Neural progenitor cell (in vitro differentiated cells): Measurements from ENCODE around the gene NUP50. TPM values are rescaled to one million over a fixed set of nuclear protein-coding genes. Genes with fewer than 3 reads are reported as not detected.

Source experiments
- DNase-seq: peaks from one replicate; pipeline ENCODE4 v3.0.0-alpha.2; 2016; ENCODE audit warnings: low spot score
- H2AFZ ChIP-seq: fragments of 200-600 bp; sonication (generic); replicated peaks from 2 replicates; pipeline ENCODE4 v1.6.1; 2016; ENCODE audit warnings: antibody characterized with exemption
- H3F3A ChIP-seq: fragments of 200-600 bp; sonication (generic); 2 replicates; pipeline ENCODE4 v1.6.1; 2016; ENCODE audit warnings: antibody characterized with exemption, low read depth
- H3K27ac ChIP-seq: fragments of 200-600 bp; sonication (generic); 2 replicates; pipeline ENCODE4 v1.5.1; 2016; ENCODE audit warnings: mild to moderate bottlenecking
- H3K27me3 ChIP-seq: fragments of 200-600 bp; sonication (generic); 2 replicates; pipeline ENCODE4 v1.6.1; 2016; ENCODE audit warnings: mild to moderate bottlenecking, moderate library complexity
- H3K36me3 ChIP-seq: fragments of 200-600 bp; sonication (generic); 2 replicates; pipeline ENCODE4 v1.5.1; 2016
- H3K4me1 ChIP-seq: fragments of 200-600 bp; sonication (generic); 2 replicates; pipeline ENCODE4 v1.6.1; 2016; ENCODE audit warnings: mixed run types
- H3K4me2 ChIP-seq: fragments of 200-600 bp; sonication (generic); 2 replicates; pipeline ENCODE4 v1.6.1; 2016
- H3K4me3 ChIP-seq: fragments of 200-600 bp; sonication (generic); 2 replicates; pipeline ENCODE4 v1.5.1; 2016
- H3K79me2 ChIP-seq: fragments of 200-600 bp; sonication (generic); 2 replicates; pipeline ENCODE4 v1.6.1; 2016; ENCODE audit warnings: low read depth
- H3K9ac ChIP-seq: fragments of 200-600 bp; sonication (generic); 2 replicates; pipeline ENCODE4 v1.6.1; 2016
- H3K9me3 ChIP-seq: fragments of 200-600 bp; sonication (generic); 2 replicates; pipeline ENCODE4 v1.5.1; 2016; ENCODE audit warnings: low read depth
- H4K20me1 ChIP-seq: fragments of 200-600 bp; sonication (generic); 2 replicates; pipeline ENCODE4 v1.6.1; 2016; ENCODE audit warnings: low read depth
- H3K27ac Mint-ChIP-seq: 3 replicates; pipeline ENCODE4 v1.8.0; 2021; ENCODE audit warnings: mixed read lengths
- H3K27me3 Mint-ChIP-seq: 2 replicates; pipeline ENCODE4 v1.8.0; 2022; ENCODE audit warnings: low read depth, mild to moderate bottlenecking, inconsistent platforms, moderate library complexity, mixed read lengths; ENCODE audit not compliant: insufficient read depth
- H3K36me3 Mint-ChIP-seq: 3 replicates; pipeline ENCODE4 v1.8.0; 2021; ENCODE audit warnings: mixed read lengths
- H3K4me1 Mint-ChIP-seq: 3 replicates; pipeline ENCODE4 v1.8.0; 2021; ENCODE audit warnings: mixed read lengths
- H3K4me3 Mint-ChIP-seq: 3 replicates; pipeline ENCODE4 v1.8.0; 2021; ENCODE audit warnings: mild to moderate bottlenecking, moderate library complexity, mixed read lengths
- H3K9me3 Mint-ChIP-seq: 3 replicates; pipeline ENCODE4 v1.8.0; 2020; ENCODE audit warnings: mixed read lengths
- EZH2 ChIP-seq: fragments of 200-600 bp; sonication (generic); IDR thresholded peaks from 2 replicates; pipeline ENCODE4 v1.6.1; 2017; ENCODE audit warnings: antibody characterized with exemption, mild to moderate bottlenecking, moderate library complexity
- EZH2phosphoT487 ChIP-seq: fragments of 200-600 bp; sonication (generic); IDR thresholded peaks from 2 replicates; pipeline ENCODE4 v1.6.1; 2017; ENCODE audit warnings: antibody characterized with exemption
- total RNA-seq: library from RNA; depleted of rRNA; stranded (reverse); fragments of >200 nt; gene quantifications from 2 replicates; pipeline ENCODE4 v1.2.3, GENCODE V29; 2015; ENCODE audit warnings: low replicate concordance
- TF ChIP-seq, protein P1 (sequence below): fragments of 200-600 bp; sonication (generic); IDR thresholded peaks from 2 replicates; pipeline ENCODE4 v1.5.1; 2017; ENCODE audit warnings: antibody characterized with exemption, mild to moderate bottlenecking

Gene NUP50
- total RNA-seq, 1 donor from 2014 or later, result 96.8 TPM

DNA sequence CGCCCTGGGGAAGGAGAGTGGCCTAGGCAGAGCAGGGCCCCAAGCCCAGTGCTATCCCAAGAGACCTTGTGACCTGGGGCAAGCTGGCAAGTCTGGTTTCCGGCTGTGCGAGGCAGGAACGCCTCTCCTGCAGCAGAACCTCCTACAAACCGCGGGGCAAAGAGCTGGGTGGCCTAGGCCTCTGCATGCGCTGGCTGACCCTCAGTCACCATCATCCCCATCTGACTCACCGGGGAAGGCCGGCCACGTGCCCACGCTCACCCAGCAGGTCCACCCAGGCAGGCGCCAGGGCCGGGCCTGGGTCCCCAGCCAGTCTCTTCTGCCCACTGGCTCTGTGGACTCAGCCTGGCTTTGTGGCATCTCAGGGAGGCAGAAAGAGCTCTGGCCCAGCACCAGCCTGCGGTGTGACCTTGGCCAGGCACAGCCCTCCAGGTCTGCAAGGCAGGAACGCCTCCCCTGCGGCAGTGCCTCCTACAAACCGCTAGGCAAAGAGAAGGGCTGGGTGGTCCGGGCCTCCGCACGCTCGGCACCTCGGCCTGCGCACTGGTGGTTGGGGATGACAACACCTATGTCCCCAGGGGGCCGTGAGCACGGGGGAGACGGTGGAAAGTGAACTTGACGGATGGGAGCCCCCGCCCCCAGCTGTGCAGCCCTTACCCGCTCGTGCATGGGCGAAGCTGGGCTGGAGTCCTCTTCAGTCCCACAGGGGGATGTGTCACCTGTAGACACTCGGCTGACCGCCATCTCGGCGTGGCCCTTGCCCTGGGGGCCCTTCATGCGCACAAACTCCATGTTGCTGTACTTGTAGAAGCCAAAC is 38.8 kb downstream of the NUP50 start:
- no peak overlapping the region for H3K4me2 ChIP-seq
- H3K4me1 ChIP-seq, result peaks cover 5% of the 10 kb centered on the region
- no peak overlapping the region for H3K27ac ChIP-seq
- Mint-ChIP-seq H3K4me1 (peaks cover 21% of the 10 kb centered on the region), H3K9me3 (no peaks in the 10 kb centered on the region), H3K27me3 (peaks cover 3% of the 10 kb centered on the region), H3K4me3 (no peak overlapping the region), H3K27ac (no peak overlapping the region), H3K36me3 (peaks cover 2% of the 10 kb centered on the region)
- no peaks in the 10 kb centered on the region for H3F3A ChIP-seq
- H3K27me3 ChIP-seq, result no peaks in the 10 kb centered on the region
- DNase-seq, result no peak
- no peaks in the 10 kb centered on the region for H3K79me2 ChIP-seq
- no peak overlapping the region for H3K9ac ChIP-seq
- no peaks in the 10 kb centered on the region for H3K36me3 ChIP-seq
- no peaks in the 10 kb centered on the region for H3K9me3 ChIP-seq
- H4K20me1 ChIP-seq, result no peaks in the 10 kb centered on the region
- no peak overlapping the region for H2AFZ ChIP-seq
- TF ChIP-seq, protein P1, sequence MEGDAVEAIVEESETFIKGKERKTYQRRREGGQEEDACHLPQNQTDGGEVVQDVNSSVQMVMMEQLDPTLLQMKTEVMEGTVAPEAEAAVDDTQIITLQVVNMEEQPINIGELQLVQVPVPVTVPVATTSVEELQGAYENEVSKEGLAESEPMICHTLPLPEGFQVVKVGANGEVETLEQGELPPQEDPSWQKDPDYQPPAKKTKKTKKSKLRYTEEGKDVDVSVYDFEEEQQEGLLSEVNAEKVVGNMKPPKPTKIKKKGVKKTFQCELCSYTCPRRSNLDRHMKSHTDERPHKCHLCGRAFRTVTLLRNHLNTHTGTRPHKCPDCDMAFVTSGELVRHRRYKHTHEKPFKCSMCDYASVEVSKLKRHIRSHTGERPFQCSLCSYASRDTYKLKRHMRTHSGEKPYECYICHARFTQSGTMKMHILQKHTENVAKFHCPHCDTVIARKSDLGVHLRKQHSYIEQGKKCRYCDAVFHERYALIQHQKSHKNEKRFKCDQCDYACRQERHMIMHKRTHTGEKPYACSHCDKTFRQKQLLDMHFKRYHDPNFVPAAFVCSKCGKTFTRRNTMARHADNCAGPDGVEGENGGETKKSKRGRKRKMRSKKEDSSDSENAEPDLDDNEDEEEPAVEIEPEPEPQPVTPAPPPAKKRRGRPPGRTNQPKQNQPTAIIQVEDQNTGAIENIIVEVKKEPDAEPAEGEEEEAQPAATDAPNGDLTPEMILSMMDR, result no peak
- no peak for TF ChIP-seq EZH2phosphoT487
- no peak for TF ChIP-seq EZH2
- H3K4me3 ChIP-seq, result no peak overlapping the region

DNA sequence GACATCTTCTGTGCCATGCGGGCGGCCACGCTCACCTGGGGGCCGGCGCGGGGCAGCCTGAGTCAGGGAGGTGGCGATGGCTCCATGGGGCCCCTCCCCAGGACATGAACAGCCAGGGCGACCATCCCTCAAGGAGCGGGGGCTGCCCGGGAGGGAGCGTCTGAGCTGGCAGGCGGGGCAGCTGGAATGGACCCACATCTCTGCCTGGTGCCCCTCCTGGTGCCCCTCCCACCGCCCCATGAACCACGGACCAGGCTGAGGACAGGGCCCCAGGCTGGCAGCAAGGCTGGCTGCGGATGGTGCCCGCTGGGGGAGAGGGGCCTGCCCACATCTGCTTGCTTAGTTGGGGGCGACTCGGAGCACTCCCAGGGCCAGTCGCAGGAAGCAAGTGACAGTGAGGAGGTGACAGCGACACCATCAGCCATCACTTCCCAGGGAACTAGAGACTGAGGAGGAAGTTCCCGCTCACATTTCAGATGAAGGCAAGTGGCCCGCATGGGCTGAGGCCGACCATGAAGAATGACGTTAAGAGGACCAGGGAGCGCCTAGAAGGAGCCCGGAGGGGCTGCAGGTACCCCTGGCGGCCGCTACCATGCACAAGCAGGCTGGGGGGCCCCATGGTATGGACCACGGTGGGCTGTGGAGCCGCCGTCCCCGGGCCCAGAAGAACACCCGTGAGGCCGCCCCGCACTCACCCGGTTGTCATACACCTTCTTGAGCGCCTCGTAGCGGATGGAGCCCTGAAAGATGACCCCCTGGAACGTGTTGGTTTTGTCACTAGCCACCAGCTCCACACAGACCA is 39.6 kb downstream of the NUP50 start:
- Histone ChIP-seq H3K27me3 (no peaks in the 10 kb centered on the region), H3K27ac (no peak overlapping the region), H3K9ac (no peak overlapping the region), H3K9me3 (no peaks in the 10 kb centered on the region), H3K4me2 (no peak overlapping the region), H3K4me1 (peaks cover 5% of the 10 kb centered on the region), H3K36me3 (no peaks in the 10 kb centered on the region), H3K4me3 (no peak overlapping the region), H3K79me2 (no peaks in the 10 kb centered on the region), H3F3A (no peaks in the 10 kb centered on the region), H2AFZ (no peak overlapping the region), H4K20me1 (peaks cover 2% of the 10 kb centered on the region)
- no peak for DNase-seq
- Mint-ChIP-seq H3K4me1 (peaks cover 23% of the 10 kb centered on the region), H3K4me3 (no peak overlapping the region), H3K27me3 (peaks cover 6% of the 10 kb centered on the region), H3K27ac (no peak overlapping the region), H3K36me3 (peaks cover 2% of the 10 kb centered on the region), H3K9me3 (no peaks in the 10 kb centered on the region)
- no peak for TF ChIP-seq EZH2phosphoT487
- no peak for TF ChIP-seq EZH2
- TF ChIP-seq, protein P1, result no peak

DNA sequence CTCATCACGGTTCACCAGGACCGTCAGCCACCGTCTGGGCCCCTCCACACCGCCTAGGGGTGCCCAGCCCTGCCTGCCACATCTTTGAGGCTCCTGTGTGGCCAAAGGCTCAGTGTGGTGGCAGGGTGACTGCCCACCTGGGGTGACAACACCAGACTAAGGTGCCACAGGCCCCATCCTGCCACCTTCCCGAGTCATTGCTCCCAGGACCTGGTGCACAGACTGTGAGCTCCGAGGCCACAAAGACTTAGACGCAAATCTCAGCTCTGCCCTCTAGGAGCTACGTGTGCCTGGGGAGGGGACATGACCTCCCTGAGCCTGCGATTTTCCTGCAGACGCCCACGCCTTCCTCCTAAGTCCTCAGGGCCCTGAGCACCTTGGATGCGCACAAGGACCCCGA is 40.5 kb downstream of the NUP50 start:
- H3F3A ChIP-seq, result peaks cover 5% of the 10 kb centered on the region
- H3K36me3 ChIP-seq, result no peaks in the 10 kb centered on the region
- no peak overlapping the region for H3K27ac Mint-ChIP-seq
- H4K20me1 ChIP-seq, result peaks cover 11% of the 10 kb centered on the region
- H3K4me1 ChIP-seq, result peaks cover under 1% of the 10 kb centered on the region
- H3K4me3 ChIP-seq, result no peak overlapping the region
- H2AFZ ChIP-seq, result no peak overlapping the region
- H3K27me3 Mint-ChIP-seq, result peaks cover 6% of the 10 kb centered on the region
- H3K9ac ChIP-seq, result no peak overlapping the region
- no peaks in the 10 kb centered on the region for H3K9me3 ChIP-seq
- no peak for DNase-seq
- H3K27me3 ChIP-seq, result no peaks in the 10 kb centered on the region
- TF ChIP-seq, protein P1, result no peak
- TF ChIP-seq EZH2 (no peak), EZH2phosphoT487 (no peak)
- no peaks in the 10 kb centered on the region for H3K79me2 ChIP-seq
- H3K4me1 Mint-ChIP-seq, result peaks cover 28% of the 10 kb centered on the region
- H3K27ac ChIP-seq, result no peak overlapping the region
- H3K4me3 Mint-ChIP-seq, result no peak overlapping the region
- peaks cover 2% of the 10 kb centered on the region for H3K36me3 Mint-ChIP-seq
- H3K9me3 Mint-ChIP-seq, result no peaks in the 10 kb centered on the region
- no peak overlapping the region for H3K4me2 ChIP-seq
